ENCODE measurements around the gene RPS19BP1. TPM values are rescaled to one million over a fixed set of nuclear protein-coding genes. Genes with fewer than 3 reads are reported as not detected.

Gene RPS19BP1
- total RNA-seq, 1 donor from 2014 or later, result 58.7 TPM

DNA sequence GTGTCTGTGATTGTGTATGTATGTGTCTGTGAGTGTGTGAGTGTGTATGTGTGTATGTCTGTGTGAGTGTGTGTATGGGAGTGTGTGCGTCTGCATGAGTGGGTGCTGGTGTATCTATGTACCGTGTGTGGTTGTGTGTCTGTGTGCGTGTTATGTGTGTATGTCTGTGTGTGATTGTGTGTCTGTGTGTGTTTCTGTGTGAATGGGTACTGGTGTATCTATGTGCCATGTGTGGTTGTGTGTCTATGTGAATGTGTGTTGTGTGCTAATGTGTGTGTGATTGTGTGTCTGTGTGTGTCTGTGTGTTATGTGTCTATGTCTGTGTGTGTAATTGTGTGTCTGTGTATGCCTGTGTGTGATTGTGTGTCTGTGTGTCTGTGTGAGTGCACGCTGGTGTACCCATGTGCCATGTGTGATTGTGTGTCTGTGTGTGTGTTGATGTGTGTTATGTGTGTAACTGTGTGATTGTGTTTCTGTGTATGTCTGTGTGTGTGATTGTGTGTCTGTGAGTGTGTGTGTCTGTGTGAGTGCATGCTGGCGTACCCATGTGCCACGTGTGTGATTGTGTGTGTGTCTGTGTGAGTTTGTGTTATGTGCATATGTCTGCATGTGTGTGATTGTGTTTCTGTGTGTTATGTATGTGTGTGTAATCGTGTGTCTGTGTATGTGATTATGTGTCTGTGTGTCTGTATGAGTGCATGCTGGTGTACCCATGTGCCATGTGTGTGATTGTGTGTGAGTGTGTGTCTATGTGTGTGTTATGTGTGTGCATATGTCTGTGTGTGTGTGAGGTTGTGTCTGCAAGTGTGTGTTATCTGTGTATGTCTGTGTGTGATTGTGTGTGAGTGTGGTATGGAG, 31.3 kb upstream of the RPS19BP1 start:
- Histone ChIP-seq H3K9ac (ENCODE audit: low read length) (no peak overlapping the region), H3K27ac (ENCODE audit: low read depth, low read length) (no peak overlapping the region), H3K4me2 (ENCODE audit: low read length) (no peak overlapping the region), H3K4me3 (ENCODE audit: insufficient read depth, low read depth, low read length) (no peak overlapping the region), H3K4me1 (ENCODE audit: insufficient read depth, low read length) (no peaks in the 10 kb centered on the region), H3K79me2 (ENCODE audit: insufficient read depth, low read length) (no peaks in the 10 kb centered on the region), H2AFZ (ENCODE audit: low read depth, low read length) (no peak overlapping the region), H3K36me3 (ENCODE audit: insufficient read depth, low read length) (no peaks in the 10 kb centered on the region), H3K27me3 (ENCODE audit: insufficient read depth, low read length) (peaks cover 29% of the 10 kb centered on the region), H3K9me3 (ENCODE audit: insufficient read depth, low read depth, low read length) (peaks cover 3% of the 10 kb centered on the region), H4K20me1 (ENCODE audit: insufficient read depth, low read length) (no peaks in the 10 kb centered on the region)
- DNase-seq (ENCODE audit: low read depth) (no peak), FAIRE-seq (peak; percentile 64)
- peaks cover 25% of the 10 kb centered on the region for H3K27me3 Mint-ChIP-seq (ENCODE audit: low read depth, unreplicated experiment)
- TF ChIP-seq EZH2 (IDR thresholded peaks at IDR 0.05; ENCODE audit: insufficient read depth, low read length), result no peak
- TF ChIP-seq, protein P1, sequence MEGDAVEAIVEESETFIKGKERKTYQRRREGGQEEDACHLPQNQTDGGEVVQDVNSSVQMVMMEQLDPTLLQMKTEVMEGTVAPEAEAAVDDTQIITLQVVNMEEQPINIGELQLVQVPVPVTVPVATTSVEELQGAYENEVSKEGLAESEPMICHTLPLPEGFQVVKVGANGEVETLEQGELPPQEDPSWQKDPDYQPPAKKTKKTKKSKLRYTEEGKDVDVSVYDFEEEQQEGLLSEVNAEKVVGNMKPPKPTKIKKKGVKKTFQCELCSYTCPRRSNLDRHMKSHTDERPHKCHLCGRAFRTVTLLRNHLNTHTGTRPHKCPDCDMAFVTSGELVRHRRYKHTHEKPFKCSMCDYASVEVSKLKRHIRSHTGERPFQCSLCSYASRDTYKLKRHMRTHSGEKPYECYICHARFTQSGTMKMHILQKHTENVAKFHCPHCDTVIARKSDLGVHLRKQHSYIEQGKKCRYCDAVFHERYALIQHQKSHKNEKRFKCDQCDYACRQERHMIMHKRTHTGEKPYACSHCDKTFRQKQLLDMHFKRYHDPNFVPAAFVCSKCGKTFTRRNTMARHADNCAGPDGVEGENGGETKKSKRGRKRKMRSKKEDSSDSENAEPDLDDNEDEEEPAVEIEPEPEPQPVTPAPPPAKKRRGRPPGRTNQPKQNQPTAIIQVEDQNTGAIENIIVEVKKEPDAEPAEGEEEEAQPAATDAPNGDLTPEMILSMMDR (IDR thresholded peaks at IDR 0.05; ENCODE audit: insufficient read depth, low read depth, low read length), result no peak
- no peaks in the 10 kb centered on the region for H3K4me1 Mint-ChIP-seq (ENCODE audit: low read depth, unreplicated experiment)
- H3K36me3 Mint-ChIP-seq (ENCODE audit: low read depth, unreplicated experiment), result no peaks in the 10 kb centered on the region
- no peaks in the 10 kb centered on the region for H3K9me3 Mint-ChIP-seq (ENCODE audit: unreplicated experiment)
- H3K27ac Mint-ChIP-seq (ENCODE audit: unreplicated experiment), result no peak overlapping the region
- no peak overlapping the region for H3K4me3 Mint-ChIP-seq (ENCODE audit: unreplicated experiment)

DNA sequence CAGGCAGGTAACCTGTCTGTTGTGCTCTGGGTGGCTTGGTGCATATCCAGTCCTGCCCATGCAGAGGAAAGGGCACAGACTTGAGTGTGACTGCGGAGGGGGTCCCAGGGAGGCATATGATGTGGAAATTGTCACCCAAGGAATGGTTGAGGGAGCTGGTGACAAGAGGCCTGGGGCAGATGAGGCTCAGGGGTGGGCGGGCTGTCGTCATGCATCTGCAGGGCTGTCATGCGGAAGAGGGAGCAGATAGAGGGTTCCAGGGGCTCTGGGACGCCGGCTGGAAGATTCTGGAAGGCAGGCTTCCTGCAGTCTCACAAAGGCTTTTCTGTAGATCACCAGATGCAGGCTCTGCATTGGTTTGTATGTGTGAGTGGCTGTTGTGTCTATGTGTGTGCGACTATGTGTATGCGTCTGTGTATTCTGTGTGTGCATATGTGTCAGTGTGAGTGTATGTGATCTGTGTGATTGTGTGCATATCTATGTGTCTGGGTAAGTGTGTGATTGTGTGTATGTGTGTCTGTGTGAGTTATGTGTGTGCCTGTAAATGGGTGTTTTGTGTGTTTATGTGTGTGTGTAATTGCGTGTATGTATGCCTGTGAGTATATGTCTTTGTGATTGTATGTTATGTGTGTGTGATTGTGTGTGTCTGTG, 30.4 kb upstream of the RPS19BP1 start:
- Mint-ChIP-seq H3K36me3 (ENCODE audit: low read depth, unreplicated experiment) (no peaks in the 10 kb centered on the region), H3K4me3 (ENCODE audit: unreplicated experiment) (no peak overlapping the region), H3K9me3 (ENCODE audit: unreplicated experiment) (no peaks in the 10 kb centered on the region), H3K27me3 (ENCODE audit: low read depth, unreplicated experiment) (peaks cover 26% of the 10 kb centered on the region), H3K27ac (ENCODE audit: unreplicated experiment) (no peak overlapping the region), H3K4me1 (ENCODE audit: low read depth, unreplicated experiment) (no peaks in the 10 kb centered on the region)
- FAIRE-seq (no peak), DNase-seq (ENCODE audit: low read depth) (no peak)
- H3K9me3 ChIP-seq (ENCODE audit: insufficient read depth, low read depth, low read length), result peaks cover 3% of the 10 kb centered on the region
- H3K4me3 ChIP-seq (ENCODE audit: insufficient read depth, low read depth, low read length), result no peak overlapping the region
- H3K4me2 ChIP-seq (ENCODE audit: low read length), result no peak overlapping the region
- H3K79me2 ChIP-seq (ENCODE audit: insufficient read depth, low read length), result no peaks in the 10 kb centered on the region
- no peaks in the 10 kb centered on the region for H3K4me1 ChIP-seq (ENCODE audit: insufficient read depth, low read length)
- H4K20me1 ChIP-seq (ENCODE audit: insufficient read depth, low read length), result no peaks in the 10 kb centered on the region
- no peak overlapping the region for H3K9ac ChIP-seq (ENCODE audit: low read length)
- H3K36me3 ChIP-seq (ENCODE audit: insufficient read depth, low read length), result no peaks in the 10 kb centered on the region
- no peak overlapping the region for H2AFZ ChIP-seq (ENCODE audit: low read depth, low read length)
- H3K27ac ChIP-seq (ENCODE audit: low read depth, low read length), result no peak overlapping the region
- H3K27me3 ChIP-seq (ENCODE audit: insufficient read depth, low read length), result peaks cover 36% of the 10 kb centered on the region
- TF ChIP-seq, protein P1 (IDR thresholded peaks at IDR 0.05; ENCODE audit: insufficient read depth, low read depth, low read length), result no peak
- no peak for TF ChIP-seq EZH2 (IDR thresholded peaks at IDR 0.05; ENCODE audit: insufficient read depth, low read length)

Measured in astrocyte (in vitro differentiated cells and primary cell).